Left ventricle myocardium inferior (tissue), 1 donor: ENCODE results near the gene ATXN8OS. TPM values are rescaled to one million over a fixed set of nuclear protein-coding genes. Genes with fewer than 3 reads are reported as not detected.
"Not testable (repeated sequence)": the region's sequence is repeated elsewhere in the genome, so short reads cannot be mapped to it uniquely, and the experiment has no call there.

Experiments used
- DNase-seq: peaks from one replicate; pipeline ENCODE4 v3.0.0-alpha.2; 2020
- H3K27ac ChIP-seq: fragments of 200-600 bp; replicated peaks from 2 replicates; pipeline ENCODE4 v1.8.0; 2021
- H3K27me3 ChIP-seq: fragments of 200-600 bp; 2 replicates; pipeline ENCODE4 v1.8.0; 2021; ENCODE audit warnings: low read depth
- H3K36me3 ChIP-seq: fragments of 200-600 bp; 2 replicates; pipeline ENCODE4 v1.8.0; 2021
- H3K4me1 ChIP-seq: fragments of 200-600 bp; 2 replicates; pipeline ENCODE4 v1.8.0; 2021
- H3K4me3 ChIP-seq: fragments of 200-600 bp; 2 replicates; pipeline ENCODE4 v1.8.0; 2021; ENCODE audit warnings: mild to moderate bottlenecking, moderate library complexity
- H3K9me3 ChIP-seq: fragments of 200-600 bp; replicated peaks from 2 replicates; pipeline ENCODE4 v1.8.0; 2021
- CTCF ChIP-seq: fragments of 200-600 bp; IDR thresholded peaks from 2 replicates; pipeline ENCODE4 v1.8.0; 2021; ENCODE audit warnings: antibody characterized with exemption, mild to moderate bottlenecking, borderline replicate concordance
- intact Hi-C: fragments of 100-400 bp; cut with micrococcal nuclease; formaldehyde crosslinking; loops from one replicate; pipeline ENCODE4 v1.11.0; 2022
- total RNA-seq: library from RNA; stranded (reverse); fragmentation: NEBNext Ultra II Directional; extraction: Animal tissue kit (Norgen Biotek cat#: 25700); gene quantifications from one replicate; pipeline ENCODE4 v1.2.1, GENCODE V29; 2021
- donor health status: DM: no; HTN: yes; CAD: no; lungs with severe emphysema.

Gene ATXN8OS
- total RNA-seq, 1 donor from 2014 or later: not detected

DNA sequence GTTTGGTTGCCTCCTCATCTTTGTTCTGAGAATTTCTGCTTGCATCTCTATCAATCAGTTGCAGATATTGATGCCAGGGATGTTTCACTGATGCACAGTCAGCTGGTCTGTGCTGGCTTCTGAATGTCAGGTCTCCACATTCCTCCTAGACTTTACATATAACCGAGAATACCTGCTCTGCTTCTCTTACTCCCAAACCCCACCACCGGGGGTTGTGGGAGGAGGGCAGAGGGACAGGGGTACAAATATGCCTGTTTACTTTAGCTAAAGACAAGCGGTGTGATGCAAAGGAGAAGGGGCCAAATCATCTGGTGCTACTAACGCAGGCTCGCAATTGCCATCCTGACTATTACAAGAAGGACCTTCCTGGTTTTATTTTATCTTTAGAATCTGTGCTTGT, 18.1 kb downstream of the ATXN8OS start:
- no peak overlapping the region for H3K27ac ChIP-seq
- no peaks in the 10 kb centered on the region for H3K27me3 ChIP-seq
- no peak for DNase-seq
- no peaks in the 10 kb centered on the region for H3K36me3 ChIP-seq
- no peaks in the 10 kb centered on the region for H3K4me1 ChIP-seq
- no peaks in the 10 kb centered on the region for H3K9me3 ChIP-seq
- TF ChIP-seq CTCF: no peak
- no peak overlapping the region for H3K4me3 ChIP-seq
- intact Hi-C loops: no loop called here

DNA sequence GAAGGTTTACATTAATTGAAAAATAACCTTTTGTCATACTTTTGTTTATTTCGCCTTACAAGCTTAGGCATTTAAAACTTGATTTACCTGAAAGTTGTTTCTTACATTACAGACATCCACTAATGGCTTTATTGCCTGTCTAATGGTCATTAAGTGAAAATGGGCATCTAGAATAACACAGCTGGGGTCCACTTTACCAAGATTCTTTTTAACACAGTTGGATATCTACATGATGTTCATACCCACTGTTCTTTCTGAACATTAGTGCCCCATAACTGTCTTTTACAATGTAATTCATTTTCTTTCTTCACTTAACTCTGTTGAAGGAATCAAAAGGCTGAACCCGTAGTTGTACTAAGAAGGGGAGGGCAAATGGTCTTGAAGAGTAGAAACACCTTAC, 20.5 kb downstream of the ATXN8OS start:
- TF ChIP-seq CTCF: no peak
- intact Hi-C loops: no loop called here
- Histone ChIP-seq H3K4me1 (no peaks in the 10 kb centered on the region), H3K27me3 (no peaks in the 10 kb centered on the region), H3K36me3 (no peaks in the 10 kb centered on the region), H3K27ac (no peak overlapping the region), H3K9me3 (no peaks in the 10 kb centered on the region), H3K4me3 (no peak overlapping the region)
- no peak for DNase-seq

DNA sequence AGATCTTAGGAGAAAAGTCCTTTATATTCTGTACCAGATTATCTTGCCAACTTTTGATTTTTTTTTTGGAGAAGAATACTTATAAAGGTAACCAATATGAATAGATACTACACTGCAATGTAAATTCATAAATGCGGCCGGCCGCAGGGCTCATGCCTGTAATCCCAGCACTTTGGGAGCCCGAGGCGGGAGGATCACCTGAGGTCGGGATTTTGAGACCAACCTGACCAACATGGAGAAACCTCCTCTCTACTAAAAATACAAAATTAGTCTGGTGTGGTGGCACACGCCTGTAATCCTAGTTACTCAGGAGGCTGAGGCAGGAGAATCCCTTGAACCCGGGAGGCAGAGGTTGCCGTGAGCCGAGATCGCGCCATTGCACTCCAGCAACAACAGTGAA, 35.0 kb downstream of the ATXN8OS start:
- DNase-seq, intact Hi-C loops: not testable (repeated sequence)

DNA sequence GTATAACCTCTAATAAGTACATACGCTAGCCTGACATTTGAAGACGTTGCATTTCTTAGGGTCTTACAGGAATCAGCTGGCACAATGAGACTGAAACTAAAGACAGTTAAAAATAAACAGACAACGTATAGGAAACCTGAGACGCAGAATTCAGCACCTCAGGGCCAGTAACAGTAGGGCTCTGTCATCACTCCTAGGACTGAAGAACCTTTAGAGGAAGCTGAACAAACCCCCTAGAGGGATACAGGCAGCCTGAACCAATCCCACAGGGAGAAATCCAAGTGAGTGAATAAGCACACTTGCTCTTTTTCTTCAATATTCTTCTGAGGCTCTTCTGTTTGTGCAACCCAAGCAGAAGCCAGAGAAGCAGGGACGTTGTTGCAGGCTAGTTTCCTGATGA, 54.5 kb downstream of the ATXN8OS start:
- no peak for TF ChIP-seq CTCF
- Histone ChIP-seq H3K4me1 (no peaks in the 10 kb centered on the region), H3K4me3 (no peak overlapping the region), H3K36me3 (no peaks in the 10 kb centered on the region), H3K27me3 (no peaks in the 10 kb centered on the region), H3K27ac (no peak overlapping the region), H3K9me3 (no peaks in the 10 kb centered on the region)
- intact Hi-C loops: no loop called here
- no peak for DNase-seq

More for the DNA sequence above, 35.0 kb downstream of the ATXN8OS start:
- H3K27ac ChIP-seq, H3K9me3 ChIP-seq, H3K4me1 ChIP-seq, H3K27me3 ChIP-seq, H3K36me3 ChIP-seq, H3K4me3 ChIP-seq: not testable (repeated sequence)

- H3K9me3 ChIP-seq: peaks cover 9% of the 10 kb centered on the region
- DNase-seq: no peak
- TF ChIP-seq CTCF: no peak
- H3K36me3 ChIP-seq: no peaks in the 10 kb centered on the region
- no peak overlapping the region for H3K4me3 ChIP-seq
- intact Hi-C loops: no loop called here
- no peak overlapping the region for H3K27ac ChIP-seq
- H3K27me3 ChIP-seq: no peaks in the 10 kb centered on the region
- no peaks in the 10 kb centered on the region for H3K4me1 ChIP-seq
These were observed 63.1 kb downstream of the ATXN8OS start for GRCh38 chr13:70170689-70171088.

DNA sequence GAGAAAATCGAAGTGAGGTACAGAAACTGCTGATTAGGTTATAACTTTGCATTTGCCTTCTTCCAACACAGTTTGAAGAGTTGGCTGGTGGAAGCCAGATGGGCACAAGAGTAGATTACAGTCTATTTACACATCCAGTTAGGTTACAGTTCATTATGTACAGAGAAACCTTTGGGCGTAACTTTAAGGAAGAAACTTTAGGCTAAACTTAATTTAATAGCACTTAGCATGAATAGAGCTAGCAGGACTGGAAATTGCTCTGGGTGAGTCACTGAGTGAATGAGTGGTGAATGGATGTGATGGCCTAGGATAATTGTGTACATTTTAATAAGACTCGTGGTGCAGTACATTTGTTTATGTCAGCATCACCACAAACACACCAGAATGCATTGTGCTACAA, 63.5 kb downstream of the ATXN8OS start:
- no peak for DNase-seq
- H3K27me3 ChIP-seq: no peaks in the 10 kb centered on the region
- H3K27ac ChIP-seq: no peak overlapping the region
- intact Hi-C loops: no loop called here
- H3K9me3 ChIP-seq: peaks cover 9% of the 10 kb centered on the region
- H3K4me3 ChIP-seq: no peak overlapping the region
- no peaks in the 10 kb centered on the region for H3K4me1 ChIP-seq
- H3K36me3 ChIP-seq: no peaks in the 10 kb centered on the region
- TF ChIP-seq CTCF: no peak
